ENCODE measurements around the gene STXBP1. TPM values are rescaled to one million over a fixed set of nuclear protein-coding genes. Genes with fewer than 3 reads are reported as not detected.

Gene STXBP1
- total RNA-seq, 1 experiment from 2014 or later, result 40.6 TPM

DNA sequence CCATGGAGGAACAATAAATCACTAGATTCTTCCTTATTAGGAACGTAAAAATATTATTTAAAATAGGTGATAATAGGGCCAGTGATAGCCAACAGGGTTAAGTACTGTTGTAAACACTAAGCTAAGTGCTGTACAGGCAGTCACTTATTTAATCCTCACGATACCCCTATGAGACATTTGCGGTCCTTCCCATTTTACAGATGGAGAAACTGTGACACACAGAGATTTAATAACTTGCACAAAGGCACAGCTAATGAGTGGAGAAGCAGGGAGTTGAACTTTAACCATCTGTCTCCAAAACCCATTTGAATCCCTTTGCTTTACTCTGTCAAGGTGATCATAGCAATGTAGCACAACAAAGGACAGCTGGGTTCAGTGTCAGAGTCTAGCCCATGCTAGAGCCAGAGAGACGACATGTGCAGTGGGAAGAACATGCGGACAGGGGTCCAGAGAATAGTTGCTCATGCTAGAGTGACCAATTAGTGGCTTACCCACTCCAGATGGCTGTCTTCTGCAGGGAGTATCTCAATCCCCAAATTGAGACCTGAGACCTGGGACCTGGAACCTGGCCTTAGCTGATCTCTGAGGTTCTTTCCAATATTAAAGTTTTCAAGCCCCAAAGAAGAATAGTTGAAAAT is 28.9 kb downstream of the STXBP1 start:
- DNase-seq (ENCODE audit: low read depth, low spot score) (no peak), ATAC-seq (no peak)
- Histone ChIP-seq H3K4me1 (ENCODE audit: control insufficient read depth in 1 of 2, insufficient read depth in 2 of 2, low read length in 2 of 2) (no peaks in the 10 kb centered on the region), H3K79me2 (ENCODE audit: insufficient read depth, low read length) (no peaks in the 10 kb centered on the region), H3K9me2 (ENCODE audit: insufficient read depth) (no peaks in the 10 kb centered on the region), H3K27ac (ENCODE audit: low read depth, low read length) (no peak overlapping the region), H3K4me3 (replicated peaks in 1 of 2; ENCODE audit: low read depth in 1 of 2, low read length in 2 of 2) (no peak overlapping the region), H4K20me1 (ENCODE audit: insufficient read depth) (no peaks in the 10 kb centered on the region), H3K9me3 (ENCODE audit: control insufficient read depth in 1 of 2, insufficient read depth in 1 of 2, low read depth in 1 of 2, low read length in 2 of 2) (no peaks in the 10 kb centered on the region), H3K4me2 (ENCODE audit: low read length) (no peak overlapping the region), H2AFZ (ENCODE audit: low read depth, low read length, poor library complexity, severe bottlenecking) (no peak overlapping the region), H3K9ac (ENCODE audit: low read length) (no peak overlapping the region), H3K36me3 (ENCODE audit: control insufficient read depth in 1 of 2, insufficient read depth in 2 of 2, low read length in 2 of 2) (no peaks in the 10 kb centered on the region), H3K27me3 (ENCODE audit: insufficient read depth, low read length) (no peaks in the 10 kb centered on the region)
- POLR2A ChIA-PET, result no interaction called here
- TF ChIP-seq CEBPB (IDR thresholded peaks at IDR 0.05; ENCODE audit: low read depth) (no peak), YY1 (IDR thresholded peaks at IDR 0.05; ENCODE audit: extremely low read depth, insufficient replicate concordance, low read depth, low read length) (no peak), SIN3A (IDR thresholded peaks at IDR 0.05; ENCODE audit: low read depth) (no peak), ZNF274 (IDR thresholded peaks at IDR 0.05; ENCODE audit: low read depth, low read length) (no peak), JUND (IDR thresholded peaks at IDR 0.05) (no peak), ELF1 (IDR thresholded peaks at IDR 0.05; ENCODE audit: borderline replicate concordance, low read depth) (no peak), POLR2AphosphoS5 (IDR thresholded peaks at IDR 0.05; ENCODE audit: low read depth, low read length) (no peak), EGR1 (IDR thresholded peaks at IDR 0.05; ENCODE audit: low read depth) (no peak), ZFX (IDR thresholded peaks at IDR 0.05) (no peak), TCF7L2 (IDR thresholded peaks at IDR 0.05; ENCODE audit: borderline replicate concordance, extremely low read depth, insufficient read depth, insufficient read length) (no peak), SP1 (IDR thresholded peaks at IDR 0.05; ENCODE audit: low read depth) (no peak), CBX3 (IDR thresholded peaks at IDR 0.05; ENCODE audit: low read depth) (no peak)
- TF ChIP-seq, protein P1, sequence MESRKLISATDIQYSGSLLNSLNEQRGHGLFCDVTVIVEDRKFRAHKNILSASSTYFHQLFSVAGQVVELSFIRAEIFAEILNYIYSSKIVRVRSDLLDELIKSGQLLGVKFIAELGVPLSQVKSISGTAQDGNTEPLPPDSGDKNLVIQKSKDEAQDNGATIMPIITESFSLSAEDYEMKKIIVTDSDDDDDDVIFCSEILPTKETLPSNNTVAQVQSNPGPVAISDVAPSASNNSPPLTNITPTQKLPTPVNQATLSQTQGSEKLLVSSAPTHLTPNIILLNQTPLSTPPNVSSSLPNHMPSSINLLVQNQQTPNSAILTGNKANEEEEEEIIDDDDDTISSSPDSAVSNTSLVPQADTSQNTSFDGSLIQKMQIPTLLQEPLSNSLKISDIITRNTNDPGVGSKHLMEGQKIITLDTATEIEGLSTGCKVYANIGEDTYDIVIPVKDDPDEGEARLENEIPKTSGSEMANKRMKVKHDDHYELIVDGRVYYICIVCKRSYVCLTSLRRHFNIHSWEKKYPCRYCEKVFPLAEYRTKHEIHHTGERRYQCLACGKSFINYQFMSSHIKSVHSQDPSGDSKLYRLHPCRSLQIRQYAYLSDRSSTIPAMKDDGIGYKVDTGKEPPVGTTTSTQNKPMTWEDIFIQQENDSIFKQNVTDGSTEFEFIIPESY (IDR thresholded peaks at IDR 0.05; ENCODE audit: extremely low read depth, insufficient replicate concordance, low read length), result no peak
- TF ChIP-seq, protein P2, sequence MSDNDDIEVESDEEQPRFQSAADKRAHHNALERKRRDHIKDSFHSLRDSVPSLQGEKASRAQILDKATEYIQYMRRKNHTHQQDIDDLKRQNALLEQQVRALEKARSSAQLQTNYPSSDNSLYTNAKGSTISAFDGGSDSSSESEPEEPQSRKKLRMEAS (IDR thresholded peaks at IDR 0.05), result no peak
- no TSS peak for BruUV-seq (replicated peaks)
- RAD21 ChIA-PET (ENCODE audit: low non-redundant PET in 1 of 2, low total read pairs in 2 of 2, uncharacterized antibody in 2 of 2, unreplicated experiment in 2 of 2), result no interaction called here
- CTCF ChIA-PET, result interaction anchor here (2.2 kb wide), 1 partner anchor 94 kb away, joined by 5 read pairs; the partner anchor contains the start of gene TOR2A
- intact Hi-C loops (cut with micrococcal nuclease), result no loop called here
